HG03060 (cell line): ENCODE results near the gene OTUD5.
A peak's percentile ranks its signal among the peaks of the same experiment; 100 is the strongest.

Experiments
- ATAC-seq: cut with Tn5 transposase; IDR thresholded peaks from one replicate; pipeline ENCODE4 v1.9.1; 2021; ENCODE audit warnings: low read depth, moderate number of reproducible peaks; ENCODE audit not compliant: unreplicated experiment

Gene OTUD5

DNA sequence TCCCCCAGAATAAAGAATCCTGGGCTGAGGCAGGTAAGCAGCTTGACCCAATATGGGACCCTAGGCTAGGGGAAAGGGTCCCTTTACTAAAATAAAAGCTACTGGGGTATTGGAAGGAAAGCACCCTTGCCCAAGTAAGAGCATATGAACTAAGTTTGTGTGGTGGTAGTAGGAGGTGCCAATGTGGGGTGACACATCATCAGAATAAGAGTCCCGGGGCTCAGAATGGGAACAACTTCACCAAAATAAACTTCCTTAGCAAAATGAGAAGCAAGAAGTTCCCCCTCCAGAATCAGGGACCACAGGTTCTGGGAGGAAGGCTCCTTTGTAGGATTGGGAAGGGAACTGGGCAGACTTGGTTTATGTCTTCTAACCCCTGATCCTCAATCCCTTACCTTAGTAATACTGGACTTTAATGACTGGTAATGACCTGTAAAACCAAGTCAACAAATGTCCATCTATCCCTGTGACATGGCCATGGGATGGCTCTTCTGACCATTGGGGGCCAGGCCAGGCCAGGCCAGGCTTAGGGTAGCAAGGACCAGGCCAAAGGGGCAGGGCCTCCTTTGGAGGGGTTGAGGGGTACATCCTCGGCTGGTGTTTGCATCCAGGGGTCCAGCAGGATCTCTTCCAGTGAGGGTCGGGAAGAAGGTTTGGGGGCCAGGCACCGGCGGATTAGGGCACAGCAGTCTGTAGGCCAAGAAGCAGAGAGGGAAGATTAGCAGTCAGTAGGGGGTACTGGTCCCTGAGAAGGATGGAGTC is 43.6 kb downstream of the OTUD5 start:
- ATAC-seq: no peak

DNA sequence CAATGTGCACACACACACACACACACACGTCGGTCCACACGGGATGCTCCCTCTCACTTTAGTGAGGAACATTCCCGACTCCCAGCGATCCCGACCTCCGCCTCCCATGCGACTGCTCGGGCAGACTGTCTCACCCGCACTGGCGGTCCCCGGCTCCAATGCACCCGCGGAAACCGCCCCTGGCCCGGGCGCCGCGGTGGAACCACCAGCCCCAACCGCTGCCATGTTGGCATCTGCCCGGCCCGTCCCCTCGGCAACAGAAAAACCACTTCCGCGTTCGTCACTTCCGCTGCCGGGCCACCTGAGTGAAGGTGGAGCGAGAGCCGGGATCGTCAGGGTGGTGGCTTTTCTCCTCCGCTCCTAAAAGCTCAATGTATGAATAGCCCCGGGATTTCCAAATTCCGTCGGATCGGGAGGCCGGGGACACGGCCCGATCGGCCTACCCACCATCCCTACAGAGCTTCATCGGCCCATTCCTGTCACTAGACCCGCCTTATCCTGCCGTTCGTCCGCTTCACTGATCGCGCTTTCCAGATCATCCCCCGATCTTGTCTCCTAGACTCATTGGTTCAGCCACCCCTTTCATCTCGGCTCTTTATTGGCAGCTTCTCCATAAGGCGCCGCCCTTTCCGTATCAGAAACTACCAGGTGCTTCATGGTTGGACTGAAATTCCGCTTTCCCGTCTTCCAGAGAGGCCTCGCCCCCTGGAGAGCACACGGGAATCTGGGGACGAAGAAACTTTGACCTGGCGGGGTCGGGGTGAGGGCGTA is 45.8 kb downstream of the OTUD5 start, which contains the start of gene SLC35A2:
SLC35A2 (minus strand) TSS at position 235 of the 771 bp plus-strand sequence; CDS start at position 225, 10 bp downstream.
- peak; percentile 45 for ATAC-seq

DNA sequence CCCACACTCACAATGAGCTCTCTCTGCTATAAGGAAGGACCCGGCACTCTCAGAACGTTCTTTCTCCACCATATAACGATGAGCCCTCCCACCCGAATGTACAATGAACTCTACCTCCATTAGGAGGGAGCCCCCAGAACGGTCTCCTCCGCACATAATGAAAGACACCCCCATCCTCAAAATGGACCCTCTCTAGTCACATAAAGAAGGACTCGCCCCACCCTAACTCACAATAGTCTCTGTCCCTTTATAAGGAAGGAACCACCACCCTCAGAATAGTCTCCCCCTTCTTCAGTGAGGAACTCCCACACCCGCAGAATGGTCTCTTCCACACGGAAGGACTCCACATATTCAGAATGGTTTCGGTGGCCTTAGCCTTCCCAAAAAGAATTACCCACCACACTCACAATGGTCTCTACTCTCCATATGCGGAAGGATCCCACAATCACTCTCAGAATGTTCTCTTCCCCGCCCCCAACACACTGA is 46.4 kb downstream of the OTUD5 start:
- no peak for ATAC-seq

DNA sequence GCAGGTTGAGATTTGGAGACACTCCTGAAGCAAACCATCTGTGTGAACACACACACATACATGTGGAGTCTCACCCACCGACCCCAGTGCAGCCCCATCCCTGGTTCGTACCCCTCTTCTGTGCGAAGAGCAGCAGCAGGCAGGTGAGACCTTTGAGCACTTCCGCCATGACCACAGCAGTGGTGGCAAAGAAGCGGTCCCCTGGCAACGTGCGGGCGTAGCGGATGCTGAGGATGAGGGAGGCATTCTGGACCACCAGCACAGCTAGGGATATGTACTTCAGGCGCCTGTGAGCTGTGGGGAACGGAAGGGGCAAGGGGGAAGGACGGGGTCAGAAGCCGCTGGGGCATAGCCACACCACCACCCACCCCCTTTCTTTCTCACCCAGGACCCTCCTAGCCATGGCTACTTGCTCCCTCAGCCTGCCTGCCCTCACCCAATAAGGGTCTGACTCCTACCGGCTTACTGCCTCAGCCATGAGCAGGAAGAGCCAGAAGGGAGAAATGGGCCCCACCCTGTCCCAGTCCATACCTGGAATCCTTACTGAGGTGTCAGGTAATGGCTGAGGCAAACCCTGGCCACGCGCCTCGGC is 47.6 kb downstream of the OTUD5 start:
- ATAC-seq: no peak

DNA sequence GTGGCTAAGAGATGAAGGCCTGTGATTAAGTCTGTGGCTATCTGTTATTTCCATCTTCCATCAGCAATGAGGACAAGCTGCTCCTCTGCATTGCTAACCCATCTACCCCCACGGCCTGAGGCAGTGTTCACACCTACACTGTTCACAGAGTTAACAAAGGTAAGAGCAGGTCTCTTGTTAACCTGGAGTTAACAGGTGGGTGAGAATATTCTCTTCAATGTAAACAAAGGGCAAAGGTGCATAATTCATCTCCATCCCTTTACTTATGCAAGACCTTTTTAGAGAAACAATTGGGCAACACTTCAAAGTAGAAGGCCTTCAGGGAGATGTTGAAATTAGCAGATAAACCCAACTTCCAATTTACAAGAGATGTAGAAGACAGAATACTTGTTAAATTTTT is 48.8 kb downstream of the OTUD5 start:
- no peak for ATAC-seq

DNA sequence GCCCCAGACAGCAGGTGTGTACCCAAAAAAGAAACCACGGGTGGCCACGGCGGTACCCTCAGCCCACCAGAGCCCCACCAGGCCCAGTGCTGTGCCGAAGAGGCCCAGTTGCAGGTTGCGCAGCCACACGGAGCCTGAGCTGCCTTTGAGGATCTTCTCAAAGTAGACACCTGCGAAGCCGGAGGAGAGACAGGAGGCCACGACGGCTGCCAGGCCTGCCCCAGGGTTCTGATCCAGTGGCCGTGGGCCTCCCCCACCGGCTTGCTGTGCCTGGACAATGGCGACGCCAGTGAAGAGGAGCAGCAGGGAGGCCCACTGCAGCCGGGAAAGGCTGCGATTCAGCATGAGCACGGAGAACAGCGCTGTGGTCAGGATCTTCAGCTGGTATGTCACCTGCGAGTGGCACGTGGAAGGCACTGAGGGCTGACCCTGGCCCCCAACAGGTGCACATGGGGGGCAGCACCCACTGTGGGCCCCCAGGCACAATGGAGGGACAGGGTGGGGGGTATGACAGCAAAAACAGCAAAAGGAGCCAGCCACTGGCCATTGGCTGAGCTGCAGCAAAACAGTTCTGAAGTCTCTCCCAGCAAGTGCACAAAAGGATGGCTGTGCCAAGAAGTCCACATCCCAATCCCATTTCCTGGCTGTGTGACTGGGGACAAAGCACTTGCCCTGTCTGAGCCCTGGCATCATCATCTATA is 52.2 kb downstream of the OTUD5 start:
- no peak for ATAC-seq

DNA sequence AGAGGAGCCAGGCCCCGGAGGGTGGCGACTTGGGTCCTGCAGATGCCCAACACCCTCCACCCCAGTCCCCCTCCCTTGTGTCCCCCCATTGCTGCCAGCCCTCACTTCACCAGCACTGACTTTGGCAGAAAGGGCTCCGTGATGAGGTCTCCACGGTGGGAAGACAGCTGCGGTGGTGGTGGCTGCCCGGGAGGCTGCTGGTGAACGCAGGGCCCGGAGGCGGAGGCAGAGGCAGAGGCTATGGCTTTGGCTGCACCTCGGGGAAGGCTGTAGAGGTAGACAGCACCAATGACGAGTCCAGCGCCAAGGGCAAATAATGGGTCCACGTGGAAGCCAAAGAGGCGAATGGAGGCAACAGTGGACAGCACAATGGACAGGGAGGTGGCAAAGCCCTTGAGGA is 52.8 kb downstream of the OTUD5 start:
- ATAC-seq: no peak

DNA sequence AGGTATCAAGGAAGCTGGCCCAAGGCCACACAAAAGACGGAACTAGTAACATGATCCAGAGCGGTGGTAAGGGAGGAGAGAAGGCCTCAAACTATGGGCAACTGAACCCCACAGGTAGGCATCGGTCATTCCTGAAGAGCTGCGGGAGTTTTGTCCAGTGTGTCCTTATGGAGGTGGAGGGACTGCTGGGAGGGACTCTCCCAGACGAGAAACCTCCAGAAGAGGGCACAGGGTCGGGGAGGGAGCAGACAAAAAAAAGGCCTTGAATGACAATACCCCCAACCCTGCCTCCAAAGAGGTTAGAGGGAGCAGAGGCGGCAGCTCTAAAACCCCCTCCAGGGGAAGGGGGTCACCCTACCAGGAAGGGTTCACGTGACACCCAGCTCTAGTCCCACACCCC is 53.2 kb downstream of the OTUD5 start:
- ATAC-seq: no peak

DNA sequence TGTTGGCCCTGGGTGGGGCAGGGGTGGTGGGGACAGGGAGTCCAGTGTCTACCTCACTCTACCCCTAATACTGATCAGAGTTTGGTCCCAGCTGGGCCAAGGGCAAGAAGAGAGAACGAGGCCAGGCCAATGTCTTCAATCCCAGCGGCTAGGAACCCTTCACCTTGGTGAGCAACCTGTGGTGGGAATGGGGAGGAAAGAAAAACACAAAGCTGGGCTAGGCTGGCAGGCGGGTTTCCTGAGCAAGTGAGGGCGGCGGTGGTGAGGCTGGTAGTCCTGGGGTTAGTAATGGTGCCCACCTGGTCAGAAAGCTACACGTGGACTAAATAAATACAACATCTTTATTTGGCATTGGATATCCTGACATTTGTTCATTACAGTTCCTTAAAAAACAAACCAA is 54.1 kb downstream of the OTUD5 start:
- ATAC-seq: no peak

DNA sequence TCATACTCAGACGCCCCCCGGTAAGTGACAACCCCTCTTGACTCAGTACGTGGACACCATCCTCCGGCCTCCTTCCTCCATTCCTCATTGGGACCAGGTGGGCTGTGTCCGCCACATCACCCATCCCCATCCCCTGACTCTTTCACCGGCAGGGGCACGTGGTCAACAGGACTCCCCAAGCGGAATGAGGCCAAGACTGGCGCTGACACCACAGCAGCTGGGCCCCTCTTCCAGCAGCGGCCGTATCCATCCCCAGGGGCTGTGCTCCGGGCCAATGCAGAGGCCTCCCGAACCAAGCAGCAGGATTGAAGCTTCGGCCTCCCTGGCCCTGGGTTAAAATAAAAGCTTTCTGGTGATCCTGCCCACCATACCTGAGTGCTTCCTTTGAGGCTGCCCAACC is 54.6 kb downstream of the OTUD5 start:
- no peak for ATAC-seq

DNA sequence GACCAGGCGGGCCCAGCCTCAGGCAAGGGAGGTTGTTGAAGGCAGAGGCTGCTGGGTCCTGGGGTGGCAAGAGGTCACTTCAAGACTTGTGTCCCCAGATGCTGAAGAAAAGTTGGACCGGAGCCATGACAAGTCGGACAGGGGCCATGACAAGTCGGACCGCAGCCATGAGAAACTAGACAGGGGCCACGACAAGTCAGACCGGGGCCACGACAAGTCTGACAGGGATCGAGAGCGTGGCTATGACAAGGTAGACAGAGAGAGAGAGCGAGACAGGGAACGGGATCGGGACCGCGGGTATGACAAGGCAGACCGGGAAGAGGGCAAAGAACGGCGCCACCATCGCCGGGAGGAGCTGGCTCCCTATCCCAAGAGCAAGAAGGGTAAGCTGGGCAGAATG is 55.3 kb downstream of the OTUD5 start:
- no peak for ATAC-seq

DNA sequence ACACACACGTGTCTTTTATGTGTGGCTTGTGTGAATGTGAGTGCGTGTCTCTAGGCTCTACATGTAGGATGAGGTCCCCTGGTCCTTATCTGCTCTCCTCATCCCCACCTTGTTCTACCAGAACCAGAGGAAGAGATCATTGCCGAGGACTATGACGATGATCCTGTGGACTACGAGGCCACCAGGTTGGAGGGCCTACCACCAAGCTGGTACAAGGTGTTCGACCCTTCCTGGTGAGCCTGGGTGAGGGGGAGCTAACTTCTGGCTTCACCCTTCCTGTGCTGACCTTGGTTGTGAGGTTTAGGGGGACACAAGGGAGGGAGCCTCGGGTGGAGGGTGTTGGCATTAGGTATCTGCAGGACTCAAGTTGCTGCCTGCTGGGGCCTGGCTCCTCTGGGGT is 56.3 kb downstream of the OTUD5 start:
- ATAC-seq: no peak

DNA sequence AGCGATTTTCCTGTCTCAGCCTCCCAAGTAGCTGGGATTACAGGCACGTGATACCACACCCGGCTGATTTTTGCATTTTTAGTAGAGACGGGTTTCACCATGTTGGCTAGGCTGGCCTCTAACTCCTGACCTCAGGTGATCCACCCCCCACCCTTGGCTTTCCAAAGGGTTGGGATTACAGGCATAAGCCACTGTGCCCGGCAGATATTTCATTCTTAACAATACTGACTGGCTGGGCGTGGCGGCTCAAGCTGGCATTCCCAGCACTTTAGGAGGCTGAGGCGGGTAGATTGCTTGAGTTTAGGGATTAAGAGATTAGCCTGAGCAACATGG is 58.4 kb downstream of the OTUD5 start:
- ATAC-seq: no peak

DNA sequence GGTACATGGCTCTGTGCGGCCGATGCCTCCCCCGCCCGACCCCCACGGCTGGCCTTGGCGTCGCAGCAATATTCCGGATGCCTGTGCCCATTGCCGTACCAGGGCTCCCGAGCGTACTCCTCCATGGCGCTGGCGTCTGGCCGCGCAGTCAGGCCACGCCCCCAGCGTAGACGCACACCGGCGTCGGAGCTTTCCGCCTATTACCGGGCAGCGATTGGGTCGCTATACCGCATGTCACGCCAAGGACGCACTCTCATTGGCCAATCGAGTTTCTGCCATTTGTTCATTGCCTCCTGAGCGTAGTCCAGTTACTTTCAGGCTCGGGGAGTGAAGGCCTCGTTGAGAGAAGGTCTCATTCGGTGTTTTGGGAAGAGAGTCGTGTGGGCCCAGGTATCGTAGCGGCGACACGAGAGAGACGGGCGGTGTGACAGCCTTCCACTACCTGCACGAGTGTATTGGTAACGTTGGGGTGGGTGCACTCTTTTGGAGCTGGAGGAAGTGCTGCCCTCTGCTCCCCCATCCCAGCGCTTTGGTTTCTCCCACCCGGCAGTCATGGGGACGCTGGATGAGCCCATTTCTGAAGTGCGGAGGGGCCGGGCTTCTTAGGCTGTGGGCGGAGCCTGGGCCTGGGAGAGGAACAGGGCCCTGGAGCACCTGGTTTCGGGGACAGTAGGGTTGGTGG is 59.6 kb downstream of the OTUD5 start, which contains the start of the genes PQBP1 and TIMM17B:
PQBP1 (plus strand) TSS at position 306 of the 682 bp plus-strand sequence. CDS start 580 bp downstream, outside the sequence.
TIMM17B (minus strand) TSS at position 144 of the 682 bp plus-strand sequence; CDS start at position 125, 19 bp downstream.
- peak; percentile 76 for ATAC-seq

DNA sequence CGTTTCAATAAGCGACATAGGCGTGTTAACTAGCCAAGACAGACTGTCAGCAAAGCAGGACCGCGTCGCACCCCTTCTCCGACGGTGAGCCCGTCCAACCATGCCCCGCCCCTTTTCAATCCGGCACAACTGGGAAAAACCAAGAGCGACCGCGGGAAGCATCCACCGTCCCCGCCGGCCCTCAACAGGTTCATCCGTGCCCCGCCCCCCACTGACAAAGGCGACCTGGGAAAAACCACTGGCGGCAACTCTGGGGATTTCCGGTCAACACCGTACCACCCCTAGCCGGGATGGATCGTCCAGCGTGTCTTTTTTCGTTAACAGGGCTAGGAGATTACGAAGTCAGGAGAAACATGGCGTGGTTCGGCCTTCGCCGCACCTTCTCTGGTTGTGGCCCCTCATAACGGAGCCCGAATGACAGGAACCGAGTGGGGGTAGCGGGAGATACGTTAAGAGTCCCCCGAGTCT is 60.2 kb downstream of the OTUD5 start:
- no peak for ATAC-seq

DNA sequence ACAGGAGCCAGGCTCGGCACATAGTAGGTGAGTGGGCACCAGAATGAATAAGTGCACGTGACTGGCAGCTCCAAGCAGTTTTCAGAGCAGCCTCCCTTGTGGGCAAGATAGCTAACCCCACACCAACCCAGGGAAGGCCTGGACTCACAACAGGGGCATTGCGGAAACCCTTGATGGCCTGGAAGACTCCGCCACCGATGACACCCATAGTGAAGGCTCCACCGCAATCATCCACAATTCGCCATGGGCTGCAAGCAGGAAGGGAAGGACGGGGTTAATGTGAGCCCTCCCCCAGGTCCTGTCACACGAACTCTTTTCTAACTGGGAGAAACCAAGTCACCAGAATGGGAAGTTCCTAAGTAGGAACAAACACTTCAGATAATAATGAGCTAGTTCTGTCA is 60.8 kb downstream of the OTUD5 start:
- no peak for ATAC-seq

DNA sequence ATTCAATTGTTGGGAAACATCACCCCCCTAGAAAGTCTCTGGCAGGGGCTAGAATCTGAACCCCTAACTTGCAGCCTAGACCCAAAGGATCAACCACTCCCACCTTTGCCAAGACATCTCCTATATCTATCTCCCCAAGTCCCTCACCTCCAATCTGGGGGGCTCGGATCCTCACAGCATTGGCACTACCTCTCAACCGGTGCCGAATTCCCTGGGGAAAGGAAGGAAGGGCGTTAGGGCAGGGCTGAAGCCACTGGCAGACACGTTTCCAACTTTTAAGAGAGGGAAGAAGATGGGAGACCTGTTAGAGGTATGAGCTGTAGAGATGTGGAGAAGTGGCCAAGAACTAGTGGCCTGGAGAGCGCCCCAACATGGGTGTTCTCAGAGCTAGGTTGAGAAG is 62.5 kb downstream of the OTUD5 start:
- no peak for ATAC-seq

DNA sequence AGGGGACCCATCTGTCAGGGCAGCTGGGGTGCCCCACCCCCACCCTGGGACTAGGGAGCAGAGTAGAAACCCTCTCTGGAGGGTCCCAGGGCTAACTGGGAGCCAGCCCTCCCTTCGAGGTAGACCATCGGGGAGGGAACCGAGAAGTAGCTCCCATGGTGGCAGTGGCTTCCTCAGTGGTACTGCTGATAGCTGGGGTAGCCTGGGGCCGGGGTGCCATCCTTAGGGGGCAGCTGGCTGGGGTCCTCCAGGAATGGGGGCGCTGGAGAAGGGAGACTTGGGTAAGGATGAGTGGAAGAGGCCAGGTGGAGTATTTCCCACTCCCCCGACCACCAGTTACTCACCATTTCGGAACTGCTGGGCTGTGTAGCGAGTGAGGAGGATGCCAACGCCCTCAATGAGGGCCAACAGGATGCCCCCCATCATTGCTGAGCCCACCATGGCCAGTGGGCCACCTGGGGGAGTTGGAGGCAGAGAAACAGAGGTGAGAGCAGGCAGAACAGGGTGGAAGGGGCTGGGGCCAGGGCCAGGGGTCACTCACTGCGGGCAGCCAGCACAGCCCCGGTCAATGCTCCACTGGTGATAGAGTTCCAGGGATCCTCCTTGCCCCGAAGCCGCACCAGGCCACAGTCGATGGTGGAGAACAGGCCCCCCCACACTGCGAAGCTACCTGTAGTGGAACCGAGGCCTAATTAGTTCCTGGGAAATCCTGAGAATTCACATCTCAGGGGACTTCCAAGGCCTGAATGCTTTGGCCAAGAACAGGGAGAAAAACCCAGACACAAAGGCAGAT is 63.7 kb downstream of the OTUD5 start:
- ATAC-seq: no peak

DNA sequence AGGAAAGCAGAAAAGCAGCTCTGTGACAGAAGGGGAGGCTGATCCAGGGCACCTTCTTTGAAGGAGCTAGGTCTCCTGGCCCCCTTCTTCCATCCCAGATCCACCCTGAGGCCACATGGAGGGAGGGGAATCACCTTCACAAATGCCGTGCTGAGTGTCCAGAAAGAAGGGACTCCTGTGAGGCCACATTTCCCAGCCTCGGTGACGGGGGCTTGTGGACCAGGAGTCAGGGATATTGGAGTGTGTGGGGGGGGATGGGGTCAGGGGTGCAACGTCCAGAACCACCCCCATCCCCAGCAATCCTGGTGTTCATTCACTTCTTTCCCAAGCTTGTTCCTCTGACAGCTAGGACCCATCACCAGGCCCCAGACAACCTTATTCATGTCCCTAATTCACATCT is 64.5 kb downstream of the OTUD5 start:
- ATAC-seq: no peak
